DOHH2 (cell line): Measurements from ENCODE around the gene SIMC1.

ENCODE experiments used
- EZH2phosphoT487 ChIP-seq: fragments of 200-600 bp; sonication (generic); IDR thresholded peaks from 2 replicates; pipeline ENCODE4 v1.6.1; 2017; ENCODE audit warnings: borderline replicate concordance, mild to moderate bottlenecking, antibody characterized with exemption, low read length, moderate library complexity, mixed read lengths
- TF ChIP-seq, protein P1 (sequence below): fragments of 200-600 bp; sonication (generic); IDR thresholded peaks from one replicate; pipeline ENCODE4 v1.5.1; 2014; ENCODE audit warnings: antibody characterized with exemption, mild to moderate bottlenecking, low read depth, low read length; ENCODE audit not compliant: poor library complexity, severe bottlenecking

DNA sequence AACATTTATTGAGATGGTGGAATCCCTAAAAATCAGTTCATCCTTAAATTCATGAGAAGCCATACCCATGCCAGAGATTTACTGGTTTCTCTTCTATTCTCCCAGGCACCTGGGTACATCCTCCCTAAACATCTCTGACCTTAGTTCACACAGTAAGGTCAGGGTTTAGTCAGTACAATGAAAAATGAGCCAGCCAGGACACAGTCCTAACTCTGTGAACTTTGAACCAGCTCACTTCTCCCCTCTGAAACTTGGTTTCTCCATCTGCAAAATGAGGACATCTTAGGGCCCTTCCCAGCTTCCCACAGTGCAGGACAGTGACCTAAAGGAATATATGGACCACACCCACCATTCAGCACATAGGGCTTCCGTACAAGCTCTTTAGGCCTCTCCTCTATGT, 148.3 kb downstream of the SIMC1 start:
- TF ChIP-seq, protein P1, sequence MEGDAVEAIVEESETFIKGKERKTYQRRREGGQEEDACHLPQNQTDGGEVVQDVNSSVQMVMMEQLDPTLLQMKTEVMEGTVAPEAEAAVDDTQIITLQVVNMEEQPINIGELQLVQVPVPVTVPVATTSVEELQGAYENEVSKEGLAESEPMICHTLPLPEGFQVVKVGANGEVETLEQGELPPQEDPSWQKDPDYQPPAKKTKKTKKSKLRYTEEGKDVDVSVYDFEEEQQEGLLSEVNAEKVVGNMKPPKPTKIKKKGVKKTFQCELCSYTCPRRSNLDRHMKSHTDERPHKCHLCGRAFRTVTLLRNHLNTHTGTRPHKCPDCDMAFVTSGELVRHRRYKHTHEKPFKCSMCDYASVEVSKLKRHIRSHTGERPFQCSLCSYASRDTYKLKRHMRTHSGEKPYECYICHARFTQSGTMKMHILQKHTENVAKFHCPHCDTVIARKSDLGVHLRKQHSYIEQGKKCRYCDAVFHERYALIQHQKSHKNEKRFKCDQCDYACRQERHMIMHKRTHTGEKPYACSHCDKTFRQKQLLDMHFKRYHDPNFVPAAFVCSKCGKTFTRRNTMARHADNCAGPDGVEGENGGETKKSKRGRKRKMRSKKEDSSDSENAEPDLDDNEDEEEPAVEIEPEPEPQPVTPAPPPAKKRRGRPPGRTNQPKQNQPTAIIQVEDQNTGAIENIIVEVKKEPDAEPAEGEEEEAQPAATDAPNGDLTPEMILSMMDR: no peak
- no peak for TF ChIP-seq EZH2phosphoT487
